ENCODE results near the gene USP51.

GRCh38 chrX:55490121-55490520 lies 473 bp upstream of the USP51 start:
- no peak for TF ChIP-seq EZH2 (IDR thresholded peaks at IDR 0.05; ENCODE audit: insufficient read depth, low read length)
- no peak for TF ChIP-seq CTCF (IDR thresholded peaks at IDR 0.05; ENCODE audit: insufficient read depth, low read depth, low read length)
